WERI-Rb-1 (cell line): ENCODE measurements around the gene MT1X.
A peak's percentile ranks its signal among the peaks of the same experiment; 100 is the strongest.
"Not testable (repeated sequence)": the region's sequence is repeated elsewhere in the genome, so short reads cannot be mapped to it uniquely, and the experiment has no call there.

Experiments used
- DNase-seq: peaks from one replicate; pipeline ENCODE4 v3.0.0-alpha.2; 2020
- H3K27ac ChIP-seq: fragments of 250-450 bp; sonication (Bioruptor Pico); 2 replicates; pipeline ENCODE4 v1.5.1; 2020; ENCODE audit warnings: mild to moderate bottlenecking, moderate library complexity
- H3K27me3 ChIP-seq: fragments of 250-450 bp; sonication (Bioruptor Pico); 2 replicates; pipeline ENCODE4 v1.5.1; 2021; ENCODE audit warnings: mild to moderate bottlenecking, low read depth, moderate library complexity; ENCODE audit not compliant: insufficient read depth, severe bottlenecking
- H3K36me3 ChIP-seq: fragments of 250-450 bp; sonication (Bioruptor Pico); 2 replicates; pipeline ENCODE4 v1.5.1; 2020; ENCODE audit warnings: mild to moderate bottlenecking, moderate library complexity
- H3K4me3 ChIP-seq: 2 replicates; pipeline ENCODE4 v1.5.1; 2011; ENCODE audit warnings: low read depth, mild to moderate bottlenecking, control low read depth, low read length
- H3K9me3 ChIP-seq: fragments of 250-450 bp; sonication (Bioruptor Pico); 2 replicates; pipeline ENCODE4 v1.5.1; 2021; ENCODE audit warnings: mild to moderate bottlenecking, moderate library complexity; ENCODE audit not compliant: severe bottlenecking
- TF ChIP-seq, protein P1 (sequence below): IDR thresholded peaks from 2 replicates; pipeline ENCODE4 v1.5.1; 2011; ENCODE audit warnings: low read depth, mild to moderate bottlenecking, control low read depth, inconsistent platforms, low read length

The MT1X gene

DNA sequence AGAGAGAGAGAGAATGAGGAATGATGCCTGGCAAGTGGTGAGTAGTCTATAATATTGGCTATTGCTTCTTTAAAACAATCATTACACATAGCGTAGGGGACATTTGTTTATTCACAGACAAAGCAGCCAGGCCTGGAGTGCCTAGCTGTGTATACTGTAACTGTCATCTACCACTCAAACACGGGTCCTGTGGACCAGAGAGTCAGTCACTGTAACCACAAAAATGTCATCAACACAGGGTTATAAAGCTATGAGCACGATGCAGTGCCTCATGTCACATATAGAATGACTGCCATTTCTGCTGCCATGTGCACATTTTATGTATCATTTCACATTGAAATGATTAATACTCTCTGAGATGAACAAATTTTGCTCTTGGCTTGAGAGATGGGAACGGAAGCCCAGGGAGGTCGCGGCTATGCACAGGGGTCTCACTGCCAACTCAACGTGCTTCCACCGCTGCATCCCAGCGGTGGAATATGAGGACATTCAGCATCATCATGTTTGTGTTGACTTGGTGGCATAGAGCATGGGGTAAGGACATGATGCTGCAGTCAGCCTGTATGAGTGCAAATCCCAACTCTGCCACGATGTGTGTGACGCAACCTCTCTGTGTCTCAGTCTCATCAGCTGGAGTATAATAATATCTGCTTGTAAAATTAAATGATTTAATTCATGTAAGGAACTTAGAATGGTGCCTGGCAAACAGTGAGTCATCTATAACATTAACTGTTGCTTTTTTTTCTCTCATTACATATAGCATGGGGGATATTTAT lies 9.3 kb upstream of the MT1X start:
- Histone ChIP-seq H3K27ac (peak overlapping the region; percentile 82; the same call in 1 of the 2 replicates), H3K36me3 (no peaks in the 10 kb centered on the region), H3K9me3 (no peaks in the 10 kb centered on the region), H3K27me3 (no peaks in the 10 kb centered on the region), H3K4me3 (no peak overlapping the region)
- DNase-seq: no peak
- TF ChIP-seq, protein P1, sequence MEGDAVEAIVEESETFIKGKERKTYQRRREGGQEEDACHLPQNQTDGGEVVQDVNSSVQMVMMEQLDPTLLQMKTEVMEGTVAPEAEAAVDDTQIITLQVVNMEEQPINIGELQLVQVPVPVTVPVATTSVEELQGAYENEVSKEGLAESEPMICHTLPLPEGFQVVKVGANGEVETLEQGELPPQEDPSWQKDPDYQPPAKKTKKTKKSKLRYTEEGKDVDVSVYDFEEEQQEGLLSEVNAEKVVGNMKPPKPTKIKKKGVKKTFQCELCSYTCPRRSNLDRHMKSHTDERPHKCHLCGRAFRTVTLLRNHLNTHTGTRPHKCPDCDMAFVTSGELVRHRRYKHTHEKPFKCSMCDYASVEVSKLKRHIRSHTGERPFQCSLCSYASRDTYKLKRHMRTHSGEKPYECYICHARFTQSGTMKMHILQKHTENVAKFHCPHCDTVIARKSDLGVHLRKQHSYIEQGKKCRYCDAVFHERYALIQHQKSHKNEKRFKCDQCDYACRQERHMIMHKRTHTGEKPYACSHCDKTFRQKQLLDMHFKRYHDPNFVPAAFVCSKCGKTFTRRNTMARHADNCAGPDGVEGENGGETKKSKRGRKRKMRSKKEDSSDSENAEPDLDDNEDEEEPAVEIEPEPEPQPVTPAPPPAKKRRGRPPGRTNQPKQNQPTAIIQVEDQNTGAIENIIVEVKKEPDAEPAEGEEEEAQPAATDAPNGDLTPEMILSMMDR: no peak

DNA sequence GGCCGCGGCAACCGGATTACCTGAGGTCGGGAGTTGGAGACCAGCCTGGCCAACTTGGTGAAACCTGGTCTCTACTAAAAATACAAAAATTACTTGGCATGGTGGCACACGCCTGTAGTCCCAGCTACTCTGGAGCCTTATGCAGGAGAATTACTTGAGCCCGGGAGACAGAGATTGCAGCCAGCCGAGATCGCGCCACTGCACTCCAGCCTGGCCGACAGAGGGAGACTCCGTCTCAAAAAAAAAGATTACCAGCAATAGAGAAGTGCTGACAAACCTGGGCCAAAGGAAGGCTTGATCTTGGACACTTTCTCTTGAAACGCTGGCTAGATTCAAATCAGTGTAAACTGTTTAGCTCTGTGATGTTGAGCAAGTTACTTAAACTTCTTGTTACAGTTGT lies 8.3 kb upstream of the MT1X start:
- TF ChIP-seq, protein P1: peak; percentile 62
- Histone ChIP-seq H3K9me3 (no peaks in the 10 kb centered on the region), H3K27me3 (no peaks in the 10 kb centered on the region), H3K4me3 (no peak overlapping the region), H3K27ac (peak overlapping the region; percentile 82), H3K36me3 (no peaks in the 10 kb centered on the region)
- DNase-seq: peak; percentile 67

DNA sequence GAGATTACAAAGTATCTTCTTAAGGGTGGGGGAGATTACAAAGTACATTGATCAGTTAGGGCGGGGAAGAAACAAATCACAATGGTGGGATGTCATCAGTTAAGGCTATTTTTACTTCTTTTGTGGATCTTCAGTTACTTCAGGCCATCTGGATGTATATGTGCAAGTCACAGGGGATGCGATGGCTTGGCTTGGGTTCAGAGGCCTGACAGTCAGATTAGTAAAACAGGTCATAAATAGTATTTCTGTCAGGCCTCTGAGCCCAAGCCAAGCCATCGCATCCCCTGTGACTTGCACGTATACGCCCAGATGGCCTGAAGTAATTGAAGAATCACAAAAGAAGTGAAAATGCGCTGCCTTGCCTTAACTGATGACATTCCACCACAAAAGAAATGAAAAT lies 7.7 kb upstream of the MT1X start:
- peak overlapping the region; percentile 82 for H3K27ac ChIP-seq
- peak; percentile 66 for DNase-seq
- H3K4me3 ChIP-seq, H3K36me3 ChIP-seq, H3K27me3 ChIP-seq, H3K9me3 ChIP-seq: not testable (repeated sequence)

DNA sequence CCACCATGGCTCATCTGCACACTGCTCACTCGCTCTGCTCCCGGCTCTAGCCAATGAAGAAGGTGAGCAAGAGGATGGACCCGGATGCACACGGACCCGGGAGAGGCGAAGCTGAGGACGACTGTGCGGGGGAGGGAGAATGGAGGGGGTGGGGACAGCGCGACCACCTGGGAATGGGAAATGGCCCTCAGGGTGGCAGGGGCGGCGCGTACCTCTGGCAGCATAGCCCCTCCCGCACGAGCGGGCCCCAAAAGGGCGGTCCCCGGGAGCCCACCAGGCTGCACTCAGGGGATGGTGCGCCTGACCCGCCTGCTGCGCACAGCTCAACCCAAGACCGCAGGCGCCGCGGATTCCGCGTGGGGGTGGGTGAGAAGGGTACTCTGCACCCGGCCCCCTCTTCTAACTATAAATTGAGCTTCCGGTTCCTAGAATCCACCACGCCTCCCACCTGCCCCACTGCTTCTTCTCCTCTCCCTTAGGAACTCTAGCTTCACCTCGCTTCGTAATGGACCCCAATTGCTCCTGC lies 6.5 kb upstream of the MT1X start:
- no peaks in the 10 kb centered on the region for H3K36me3 ChIP-seq
- TF ChIP-seq, protein P1: no peak
- H3K9me3 ChIP-seq: no peaks in the 10 kb centered on the region
- DNase-seq: no peak
- H3K4me3 ChIP-seq: no peak overlapping the region
- H3K27ac ChIP-seq: no peak overlapping the region
- H3K27me3 ChIP-seq: no peaks in the 10 kb centered on the region

DNA sequence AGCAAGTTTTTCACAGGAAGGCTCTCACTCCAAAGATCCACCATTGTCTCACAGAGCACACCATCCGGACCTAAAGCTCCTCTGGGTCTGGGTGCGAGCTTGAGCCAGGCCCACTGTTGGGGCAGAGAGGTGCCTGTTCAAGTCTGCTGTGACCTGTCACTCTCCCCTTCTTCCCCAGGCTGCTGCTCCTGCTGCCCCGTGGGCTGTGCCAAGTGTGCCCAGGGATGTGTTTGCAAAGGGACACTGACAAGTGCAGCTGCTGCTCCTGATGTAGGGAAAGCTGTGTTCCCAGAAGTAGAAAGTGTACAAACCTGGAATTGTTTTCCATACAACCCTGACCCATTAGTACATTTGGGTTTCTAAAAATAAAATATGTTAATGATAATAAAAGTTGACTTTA lies 4.8 kb upstream of the MT1X start:
- no peaks in the 10 kb centered on the region for H3K27me3 ChIP-seq
- H3K36me3 ChIP-seq: no peaks in the 10 kb centered on the region
- no peak overlapping the region for H3K4me3 ChIP-seq
- H3K27ac ChIP-seq: no peak overlapping the region
- no peaks in the 10 kb centered on the region for H3K9me3 ChIP-seq
- DNase-seq: no peak
- TF ChIP-seq, protein P1: no peak

DNA sequence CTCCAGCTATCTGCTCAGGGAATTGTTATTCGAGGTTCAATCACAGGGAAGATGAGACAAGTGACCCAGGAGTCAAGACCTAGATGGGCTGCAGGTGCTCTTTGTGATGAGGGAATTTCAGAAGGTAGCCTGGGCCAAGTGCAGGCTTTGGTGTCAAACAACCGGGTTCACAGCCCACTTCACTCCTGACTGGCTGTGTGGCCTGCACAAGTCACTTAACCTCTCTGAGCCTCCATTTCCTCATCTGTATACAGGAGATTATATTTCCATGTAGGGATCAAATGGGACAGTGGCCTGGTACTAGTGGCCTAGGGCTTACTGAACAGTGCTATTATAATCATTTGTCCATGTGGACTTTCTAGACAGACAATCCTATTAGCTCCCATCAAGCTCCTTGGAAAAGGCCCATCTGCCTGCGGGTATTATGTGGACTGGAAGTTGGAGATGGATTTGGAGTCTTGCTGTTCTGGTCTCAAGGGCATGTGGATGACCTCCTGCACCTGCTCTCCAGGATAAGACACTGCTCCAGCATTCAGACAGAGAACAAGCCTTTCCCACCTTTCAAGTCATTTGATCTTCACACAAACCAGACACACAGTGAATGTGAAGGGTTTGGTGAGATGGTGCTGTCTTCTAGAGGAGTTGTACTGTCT lies 3.1 kb upstream of the MT1X start:
- peak; percentile 86 for DNase-seq
- no peak overlapping the region for H3K4me3 ChIP-seq
- no peaks in the 10 kb centered on the region for H3K27me3 ChIP-seq
- TF ChIP-seq, protein P1: no peak
- no peaks in the 10 kb centered on the region for H3K36me3 ChIP-seq
- peak overlapping the region; percentile 72 for H3K27ac ChIP-seq
- H3K9me3 ChIP-seq: no peaks in the 10 kb centered on the region
